HG03378 (cell line): ENCODE data around the gene CDK15.

Source experiments
- ATAC-seq: cut with Tn5 transposase; IDR thresholded peaks from one replicate; pipeline ENCODE4 v1.9.1; 2021; ENCODE audit warnings: mild to moderate bottlenecking, moderate library complexity; ENCODE audit not compliant: unreplicated experiment

Gene CDK15

GRCh38 chr2:201860636-201861066 lies 54.3 kb downstream of the CDK15 start:
- ATAC-seq = peak; percentile 89

DNA sequence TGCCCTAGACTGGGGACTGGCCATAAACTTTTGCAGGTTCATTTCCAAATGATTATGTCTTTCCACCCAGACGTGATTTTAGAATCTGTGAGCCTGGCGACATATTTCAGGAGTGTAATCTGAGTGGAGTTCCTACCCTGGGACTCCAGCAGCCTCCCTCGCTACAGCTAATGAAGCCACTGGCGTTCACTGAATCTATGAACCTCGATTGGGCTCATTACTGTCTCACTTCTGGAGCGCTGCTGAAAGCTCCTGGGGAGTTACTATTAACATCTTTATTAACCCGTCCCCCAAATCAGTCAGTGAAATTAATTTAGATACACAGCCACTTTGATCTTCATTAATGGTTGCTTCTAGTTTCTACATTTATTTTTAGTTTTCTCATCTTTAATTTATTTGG lies 56.5 kb downstream of the CDK15 start:
- ATAC-seq = no peak

- ATAC-seq = no peak
Measured at GRCh38 chr2:201866643-201867473, 60.5 kb downstream of the CDK15 start.

DNA sequence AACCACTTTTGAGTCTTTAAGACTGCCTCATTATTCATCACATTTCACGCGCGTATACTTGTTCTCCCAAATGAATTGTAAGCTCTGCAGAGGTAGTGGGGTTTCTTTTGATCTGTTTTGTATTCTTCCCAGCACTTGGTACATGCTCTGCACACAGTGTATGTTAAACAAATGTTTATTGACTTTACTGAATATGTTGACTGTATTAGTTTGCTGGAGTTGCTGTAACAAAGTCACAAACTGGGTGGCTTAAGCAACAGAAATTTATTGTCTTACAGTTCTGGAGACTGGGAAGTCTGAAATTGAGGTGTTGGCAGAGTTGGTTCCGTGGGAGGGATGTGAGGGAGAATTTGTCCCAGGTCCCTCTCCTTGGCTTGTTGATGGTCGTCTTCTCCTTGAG lies 65.1 kb downstream of the CDK15 start:
- ATAC-seq = no peak

DNA sequence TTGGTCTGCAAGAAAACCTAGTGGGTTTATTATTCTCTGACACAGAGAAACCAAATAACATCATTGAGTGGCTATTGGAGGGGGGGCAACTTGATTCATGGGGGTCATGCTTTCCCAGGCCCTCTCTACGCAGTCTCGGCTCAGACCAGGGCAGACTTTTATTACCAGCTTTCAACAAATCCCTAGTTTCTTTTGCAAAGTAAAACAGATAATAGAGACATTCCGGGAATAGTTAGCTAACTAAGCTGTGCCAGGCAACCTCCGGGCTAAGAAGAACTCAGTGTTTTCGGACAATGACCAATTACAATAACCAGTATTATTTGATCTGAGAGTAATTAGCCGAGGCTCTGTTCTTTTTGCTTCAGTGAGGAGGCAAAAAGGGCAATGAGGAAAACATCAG lies 66.3 kb downstream of the CDK15 start:
- ATAC-seq = no peak

GRCh38 chr2:201879996-201880395 lies 73.7 kb downstream of the CDK15 start:
- no peak for ATAC-seq

- peak; percentile 7 for ATAC-seq
Measured at GRCh38 chr2:201880579-201880978, 74.2 kb downstream of the CDK15 start.

DNA sequence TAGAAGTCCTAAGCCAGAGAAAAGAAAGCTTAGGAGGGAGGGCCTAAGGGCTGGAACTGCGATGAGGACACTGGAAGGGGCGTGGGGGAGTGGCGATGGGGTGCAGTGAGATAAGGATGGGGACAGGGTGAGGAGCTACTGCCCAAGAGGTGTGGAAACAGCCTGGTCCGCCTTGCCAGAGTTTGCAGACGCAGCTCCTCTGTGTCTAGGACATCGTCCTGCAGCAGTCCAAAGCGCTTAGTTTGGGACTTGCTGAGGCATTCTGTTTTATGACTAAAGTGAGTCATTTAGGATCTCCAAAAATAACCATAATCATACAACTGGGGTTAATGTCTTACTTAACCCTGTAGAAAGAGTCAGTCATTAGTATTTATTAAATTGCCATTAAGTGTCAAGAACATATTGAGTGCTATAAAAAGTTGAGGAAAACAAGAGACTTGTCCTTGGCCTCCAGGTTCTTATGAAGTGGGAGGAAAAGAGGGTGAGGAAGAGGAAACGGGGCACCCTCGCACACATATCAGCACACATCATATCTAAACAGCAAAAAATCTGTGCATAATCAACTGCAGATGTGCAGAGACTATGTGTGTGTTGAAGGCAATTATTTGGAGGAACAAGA lies 74.8 kb downstream of the CDK15 start:
- peak; percentile 64 for ATAC-seq

DNA sequence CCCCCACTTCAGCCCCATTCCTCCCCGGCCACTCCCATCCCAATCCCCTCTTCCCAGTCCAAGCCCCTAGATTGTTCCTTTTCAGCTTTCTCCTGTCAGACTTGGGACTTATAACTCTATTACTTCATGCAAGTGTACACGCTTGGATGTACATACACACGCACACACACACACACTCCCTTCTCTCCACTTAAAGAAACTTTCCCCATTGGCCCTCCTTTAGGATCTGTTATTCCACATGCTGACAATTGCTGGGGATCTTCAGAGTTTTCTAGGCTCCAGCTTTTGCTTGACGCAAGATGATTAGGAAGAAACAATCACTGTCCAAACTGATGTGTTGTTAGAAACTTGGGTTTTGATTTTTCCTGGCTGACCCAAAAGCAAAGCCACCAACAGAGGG lies 75.4 kb downstream of the CDK15 start:
- ATAC-seq = no peak

GRCh38 chr2:201882353-201883090 lies 76.2 kb downstream of the CDK15 start:
- no peak for ATAC-seq

DNA sequence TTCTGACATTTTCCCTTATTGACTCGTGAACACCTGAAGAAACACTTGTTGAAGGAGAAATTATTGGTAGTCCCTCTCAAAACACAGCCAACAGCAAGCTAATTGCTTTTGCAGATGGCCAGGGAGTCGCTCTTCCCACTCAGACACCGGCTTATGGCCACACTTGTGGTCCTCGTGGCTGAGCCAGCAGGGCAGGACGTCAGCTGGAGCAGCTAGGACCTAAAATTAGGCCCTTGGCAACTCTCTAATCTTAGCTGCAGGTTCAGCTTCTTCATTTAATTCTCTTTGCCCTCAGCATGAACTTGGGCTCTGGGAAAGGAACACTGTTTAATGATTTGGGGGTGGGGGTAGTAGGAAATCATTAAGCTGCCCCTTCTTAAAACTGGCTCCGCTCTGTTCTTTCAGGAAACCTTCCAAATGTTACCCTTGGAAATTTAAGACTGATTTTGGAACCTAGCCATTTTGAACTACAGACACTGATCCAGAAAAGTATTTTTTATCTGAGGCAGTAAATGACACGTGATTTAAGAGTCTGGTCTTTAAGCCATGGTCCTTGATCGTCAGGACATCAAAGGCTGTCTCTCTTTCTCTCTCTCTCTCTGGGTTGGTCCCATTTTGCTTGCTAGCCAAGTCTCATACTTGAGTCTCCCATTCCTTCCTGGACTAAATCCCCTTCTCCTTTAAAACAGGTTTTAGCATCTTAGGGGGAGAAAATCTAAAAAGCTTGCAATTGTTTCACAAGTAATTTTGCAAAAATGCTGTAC lies 77.5 kb downstream of the CDK15 start:
- ATAC-seq = no peak

GRCh38 chr2:201886504-201886903 lies 80.2 kb downstream of the CDK15 start:
- ATAC-seq = no peak

DNA sequence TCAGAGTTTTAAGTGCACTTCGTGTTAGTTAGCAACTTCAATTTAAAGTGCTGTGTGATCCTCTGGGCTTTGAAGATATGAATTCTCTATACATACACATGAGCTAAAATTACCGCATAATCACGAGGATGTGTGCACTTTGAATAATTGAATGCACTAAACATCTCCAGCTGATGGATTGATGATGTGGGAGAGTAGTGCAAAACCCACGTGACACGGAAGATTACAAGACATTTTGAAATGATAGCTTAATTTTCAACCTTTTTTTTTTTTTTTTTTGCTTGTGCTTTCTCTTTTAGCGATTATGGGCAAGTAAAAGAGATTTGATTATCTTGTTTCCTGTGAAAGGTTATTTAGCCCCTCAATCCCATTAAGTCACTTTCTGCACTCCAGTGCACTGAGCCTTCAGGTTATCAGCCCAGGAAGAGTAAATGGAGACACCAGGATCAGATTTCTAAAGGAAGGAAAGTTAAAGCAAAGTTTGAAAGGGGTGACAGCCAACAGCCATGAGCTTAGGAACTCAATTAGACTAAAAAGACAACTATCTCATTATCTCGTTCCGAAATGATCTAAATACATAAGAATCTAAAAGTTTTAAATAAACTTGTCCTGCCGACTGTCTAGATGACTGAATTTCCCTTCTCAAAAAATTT lies 81.6 kb downstream of the CDK15 start:
- no peak for ATAC-seq

DNA sequence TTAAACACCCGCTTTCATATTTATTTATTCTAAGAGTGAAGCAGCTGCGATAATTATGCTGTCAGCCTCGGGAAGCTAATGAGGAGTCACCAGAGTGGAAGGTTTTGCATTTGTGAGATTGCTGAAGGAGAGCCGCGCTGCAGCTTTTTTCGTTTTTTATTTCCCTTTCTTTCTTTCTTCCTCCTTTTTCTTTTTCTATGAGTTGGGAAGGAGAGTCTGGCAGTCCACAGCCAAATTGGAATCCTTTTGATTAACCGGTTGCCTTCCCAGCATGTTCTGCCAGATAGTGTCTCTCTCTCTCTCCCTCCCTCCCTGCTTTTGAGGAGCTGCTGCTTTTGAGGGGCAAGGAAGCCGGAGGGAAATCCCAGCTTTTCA lies 82.1 kb downstream of the CDK15 start:
- no peak for ATAC-seq

DNA sequence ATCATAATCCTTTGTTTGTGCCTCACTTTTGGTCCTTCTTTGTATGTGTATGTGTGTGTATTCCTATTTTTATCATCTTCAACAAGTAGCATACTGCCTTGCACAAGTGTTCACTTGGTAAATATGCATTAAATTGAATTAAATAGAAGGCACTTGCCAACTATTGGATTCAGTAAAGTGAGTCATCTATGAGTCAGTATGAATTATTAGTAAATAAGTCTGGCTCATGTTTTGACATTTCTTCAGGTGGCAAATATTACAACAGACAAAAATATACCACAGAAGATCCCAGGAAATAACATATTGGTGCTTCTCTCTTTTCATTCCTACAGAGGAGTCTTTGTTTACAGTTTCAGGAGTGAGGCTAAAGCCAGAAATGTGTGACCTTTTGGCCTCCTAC lies 84.1 kb downstream of the CDK15 start:
- ATAC-seq = no peak

GRCh38 chr2:201891676-201892075 lies 85.3 kb downstream of the CDK15 start:
- ATAC-seq = no peak

- no peak for ATAC-seq
Measured at GRCh38 chr2:201892516-201892915, 86.2 kb downstream of the CDK15 start.

GRCh38 chr2:201900362-201900761 lies 94.0 kb downstream of the CDK15 start:
- peak; percentile 85 for ATAC-seq

- no peak for ATAC-seq
Measured at GRCh38 chr2:201901786-201902185, 95.4 kb downstream of the CDK15 start.

DNA sequence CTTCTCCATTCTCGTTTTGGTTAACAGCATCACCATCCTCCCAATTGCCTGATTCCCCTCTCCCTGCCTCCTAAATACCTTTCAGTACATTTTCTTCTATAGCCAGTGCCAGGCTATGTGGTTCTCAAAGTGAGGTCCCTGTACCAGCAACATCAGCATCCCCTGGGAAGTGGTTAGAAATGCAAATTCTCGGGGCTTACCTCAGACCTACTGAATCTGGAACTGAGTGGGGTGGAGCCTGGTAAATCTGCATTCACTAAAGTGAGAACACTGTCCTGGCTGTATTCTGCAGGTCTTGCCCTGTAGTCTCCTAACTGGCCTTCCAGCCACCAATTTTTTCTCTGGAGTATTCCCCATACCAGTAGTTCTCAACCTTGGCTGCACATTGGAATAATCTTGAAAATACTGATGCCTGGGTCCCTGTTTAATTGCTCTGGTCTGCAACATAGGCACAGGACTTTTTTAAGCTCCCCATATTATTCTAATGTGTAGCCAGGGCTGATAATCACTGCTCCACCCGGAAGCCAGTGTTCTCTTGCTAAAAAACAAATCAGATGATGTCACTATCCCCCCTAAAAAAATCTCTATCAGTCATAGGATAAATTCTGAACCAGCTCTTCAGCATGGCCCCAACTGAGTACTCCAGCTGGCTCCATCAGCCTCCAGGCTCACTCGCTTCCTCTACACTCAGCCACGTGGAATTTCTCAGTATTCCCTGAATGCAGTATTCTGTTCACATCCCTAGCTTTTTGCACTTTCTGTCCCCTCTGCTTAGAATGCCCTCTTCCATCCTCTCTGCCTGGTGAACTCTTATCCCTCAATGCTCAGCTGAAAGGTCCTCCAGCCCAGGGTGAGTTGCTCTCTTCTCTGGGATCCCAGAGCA lies 98.4 kb downstream of the CDK15 start:
- ATAC-seq = peak; percentile 86
